Measurements from ENCODE around the gene PXT1.

The PXT1 gene

DNA sequence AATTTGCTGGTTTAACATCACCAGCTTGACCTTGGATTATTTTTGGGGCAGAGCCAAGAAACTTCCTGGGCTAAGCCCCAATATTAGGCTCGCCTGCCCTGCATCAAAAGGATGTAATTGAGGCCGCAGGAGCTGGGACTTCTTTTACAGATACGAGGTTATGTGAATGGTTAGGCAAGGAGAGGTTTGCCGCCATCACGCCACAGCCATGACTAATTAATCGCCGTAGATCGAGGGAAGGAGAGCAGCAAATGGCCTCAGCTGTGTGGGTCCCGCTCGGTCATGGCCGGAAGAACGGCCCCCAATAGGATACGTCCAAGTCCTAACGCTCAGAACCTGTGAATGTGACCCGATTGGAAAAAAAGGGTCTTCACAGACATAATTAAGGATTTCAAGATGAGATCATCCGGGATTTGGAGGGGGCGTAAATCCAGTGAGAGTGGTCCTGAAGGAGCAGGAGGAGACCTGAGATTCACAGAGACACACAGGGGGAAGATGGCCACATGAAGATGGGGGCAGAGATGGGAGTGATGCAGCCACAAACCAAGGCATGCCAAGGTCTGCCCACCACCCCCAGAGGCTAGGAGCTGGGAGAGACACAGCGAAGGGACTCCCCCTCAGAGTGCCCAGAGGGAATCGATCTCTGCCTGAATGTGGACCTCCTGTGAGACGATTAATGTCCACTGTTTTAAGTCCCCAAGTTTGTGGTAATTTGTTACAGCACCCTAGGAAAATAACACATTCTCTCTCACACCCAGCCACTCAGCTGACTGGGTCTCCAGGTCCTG is 96.0 kb downstream of the PXT1 start:
- no peak overlapping the region for H3K4me3 Mint-ChIP-seq
- H3K9me3 Mint-ChIP-seq = no peaks in the 10 kb centered on the region
- DNase-seq (ENCODE audit: low spot score in 2 of 2) = no peak
- H3K4me1 Mint-ChIP-seq = peaks cover 5% of the 10 kb centered on the region
- ATAC-seq (ENCODE audit: low read depth) = no peak
- no peak overlapping the region for H3K27ac Mint-ChIP-seq
- H3K36me3 Mint-ChIP-seq = no peaks in the 10 kb centered on the region
- peaks cover 2% of the 10 kb centered on the region for H3K27me3 Mint-ChIP-seq

DNA sequence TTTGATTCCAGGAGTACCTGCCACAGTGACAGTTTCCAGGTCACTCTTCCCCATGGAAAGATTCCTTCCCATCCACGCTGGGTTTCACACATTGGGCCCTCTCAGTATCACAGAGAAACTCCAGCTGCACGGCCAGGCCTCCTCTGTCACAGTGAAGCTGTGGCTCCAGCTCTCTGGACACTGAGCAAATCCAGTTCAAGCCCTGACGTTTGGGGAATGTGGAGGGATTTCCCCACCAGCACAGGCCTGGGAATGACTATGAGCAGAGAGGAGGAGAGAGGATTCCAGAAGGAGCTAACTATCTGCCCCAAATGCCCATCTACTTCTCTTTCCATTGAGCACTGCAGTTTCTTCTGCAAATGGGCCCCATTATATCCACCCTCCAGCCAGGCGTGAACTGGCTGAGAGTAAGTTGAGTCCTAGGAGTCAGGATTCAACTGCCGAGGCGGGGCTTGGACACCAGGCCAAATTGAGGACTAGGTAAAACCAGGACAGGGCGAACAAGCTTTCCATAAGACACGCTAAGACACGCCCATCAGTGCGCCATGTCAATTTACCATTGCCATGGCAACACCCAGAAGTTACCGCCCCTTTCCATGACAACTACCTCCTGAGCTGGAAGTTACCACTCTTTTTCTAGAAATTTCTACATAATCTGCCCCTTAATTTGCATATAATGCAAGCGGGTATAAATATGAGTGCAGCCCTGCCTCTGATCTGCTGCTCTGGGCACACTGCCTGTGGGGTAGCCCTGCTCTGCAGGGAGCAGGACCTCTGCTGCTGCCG is 96.8 kb downstream of the PXT1 start:
- H3K4me3 Mint-ChIP-seq = no peak overlapping the region
- H3K27ac Mint-ChIP-seq = no peak overlapping the region

DNA sequence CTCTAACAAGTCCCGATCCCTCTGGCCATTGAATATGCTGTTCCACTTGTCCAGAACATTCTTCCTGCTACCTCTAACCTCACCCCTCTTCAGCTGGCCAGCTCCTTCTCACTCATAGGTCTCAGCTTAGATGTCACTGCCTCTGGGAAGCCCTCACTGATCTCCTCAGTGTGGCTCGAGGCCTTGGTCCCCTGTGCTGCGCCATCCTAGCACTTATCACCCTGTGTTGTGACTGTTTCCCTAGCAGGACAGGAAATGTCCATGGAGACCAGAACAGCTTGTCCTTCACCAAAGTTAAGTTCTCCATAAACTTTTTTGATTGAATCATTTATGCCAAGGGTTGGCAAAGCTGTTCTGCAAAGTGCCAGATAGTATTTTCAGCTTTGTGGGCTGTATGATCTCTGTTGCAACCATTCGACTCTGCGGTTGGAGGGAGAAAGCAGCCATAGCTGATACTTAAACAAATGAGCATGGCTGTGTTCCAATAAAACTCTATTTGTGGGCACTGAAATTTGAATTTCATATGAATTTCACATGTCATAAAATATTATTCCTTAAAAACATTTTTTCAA is 99.5 kb downstream of the PXT1 start:
- H3K4me3 Mint-ChIP-seq = no peak overlapping the region
- ATAC-seq (ENCODE audit: low read depth) (no peak), DNase-seq (ENCODE audit: low spot score in 2 of 2) (no peak)
- H3K27me3 Mint-ChIP-seq = peaks cover 2% of the 10 kb centered on the region
- no peak overlapping the region for H3K27ac Mint-ChIP-seq
- H3K36me3 Mint-ChIP-seq = no peaks in the 10 kb centered on the region
- peaks cover 4% of the 10 kb centered on the region for H3K4me1 Mint-ChIP-seq
- H3K9me3 Mint-ChIP-seq = no peaks in the 10 kb centered on the region

More for the DNA sequence above, 96.8 kb downstream of the PXT1 start:
- no peak for DNase-seq (ENCODE audit: low spot score in 2 of 2)
- Mint-ChIP-seq H3K27me3 (peaks cover 2% of the 10 kb centered on the region), H3K36me3 (no peaks in the 10 kb centered on the region), H3K4me1 (peaks cover 6% of the 10 kb centered on the region), H3K9me3 (no peaks in the 10 kb centered on the region)
- no peak for ATAC-seq (ENCODE audit: low read depth)

DNA sequence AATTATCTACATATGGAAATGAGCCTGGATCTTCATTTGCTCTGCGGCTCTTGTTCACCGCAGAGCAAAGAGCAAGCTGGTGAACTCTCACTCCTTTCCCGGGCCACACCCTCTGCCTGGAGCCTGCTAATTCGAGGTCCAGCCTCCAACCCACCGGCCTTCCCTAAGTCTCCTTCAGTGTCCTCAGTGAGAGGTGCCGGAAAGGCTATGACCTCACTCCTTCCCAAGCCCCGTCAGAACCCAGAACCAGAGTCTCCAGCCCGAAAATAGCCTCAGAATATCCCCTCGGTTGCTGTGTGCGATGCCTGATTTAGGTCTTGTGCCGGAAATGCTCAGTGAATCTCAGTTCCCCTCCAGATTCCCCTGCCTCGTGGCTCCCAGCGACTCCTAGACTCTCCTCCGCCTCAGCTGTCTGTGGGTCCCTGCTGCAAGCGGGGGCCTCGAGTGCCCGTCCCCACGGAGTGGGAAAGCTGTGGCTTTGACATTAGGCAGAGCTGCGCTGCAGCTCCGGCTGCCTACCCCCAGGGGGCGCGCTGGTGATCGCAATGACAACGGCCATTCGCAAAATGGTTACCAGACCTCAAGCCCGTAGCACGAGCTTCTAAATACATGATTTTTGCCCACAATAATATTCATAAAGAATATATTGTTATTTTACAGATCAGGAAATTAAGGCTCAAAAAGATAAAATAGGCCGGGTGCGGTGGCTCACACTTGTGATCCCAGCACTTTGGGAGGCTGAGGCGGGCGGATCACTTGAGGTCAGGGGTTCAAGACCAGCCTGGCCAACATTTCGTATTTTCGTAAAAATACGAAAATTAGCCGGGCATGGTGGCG is 101.8 kb downstream of the PXT1 start:
- H3K9me3 Mint-ChIP-seq = no peaks in the 10 kb centered on the region
- peak overlapping the region; percentile 77 for H3K4me3 Mint-ChIP-seq
- peak; percentile 62 for ATAC-seq (ENCODE audit: low read depth)
- peak overlapping the region; percentile 2 for H3K27ac Mint-ChIP-seq
- DNase-seq (ENCODE audit: low spot score in 2 of 2) = peak; percentile 69 to 79
- peaks cover 4% of the 10 kb centered on the region for H3K27me3 Mint-ChIP-seq
- no peaks in the 10 kb centered on the region for H3K36me3 Mint-ChIP-seq
- peaks cover 9% of the 10 kb centered on the region for H3K4me1 Mint-ChIP-seq
